Esophagus muscularis mucosa (tissue), 4 donors: ENCODE results near the gene ST6GALNAC3.

ENCODE experiments used
- EP300 ChIP-seq: sonication (generic); formaldehyde crosslinking; IDR thresholded peaks from one replicate; pipeline ENCODE4 v1.6.1; 2017; ENCODE audit warnings: antibody characterized with exemption
- POLR2AphosphoS5 ChIP-seq, 2 donors: sonication (generic); formaldehyde crosslinking; IDR thresholded peaks; one replicate each; pipeline ENCODE4 v1.6.1; 2017; ENCODE audit warnings: antibody characterized with exemption in 2 of 2
- TF ChIP-seq, protein P1 (sequence below), 3 experiments: fragments of 200-600 bp in 2 of 3; fragments of 450-650 bp in 1 of 3; sonication (generic) in 2 of 3; IDR thresholded peaks; one replicate each; pipeline ENCODE4 v1.5.1; 2017 to 2019; ENCODE audit warnings: antibody characterized with exemption in 3 of 3, mild to moderate bottlenecking in 2 of 3, moderate library complexity in 1 of 3

DNA sequence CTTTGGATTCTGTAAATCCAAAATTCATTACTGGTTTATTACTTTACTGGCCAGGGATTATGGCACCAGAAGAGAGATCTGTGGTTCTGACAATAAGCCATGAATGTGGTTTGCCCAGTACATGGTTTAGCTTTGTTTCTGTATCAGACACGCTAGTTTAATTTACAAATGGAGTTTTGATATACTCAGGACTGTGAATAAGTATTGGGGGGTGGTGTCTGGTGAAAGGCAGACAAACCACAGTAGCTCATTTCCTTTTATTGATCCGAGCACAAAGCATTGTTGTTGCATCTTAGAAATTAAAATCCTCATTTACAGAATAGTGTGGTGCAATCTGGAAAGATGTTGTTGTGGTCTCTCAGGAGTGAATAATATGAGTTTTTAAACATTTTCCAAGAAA lies 96.0 kb downstream of the ST6GALNAC3 start:
- TF ChIP-seq POLR2AphosphoS5 (IDR thresholded peaks at IDR 0.05): no peak
- TF ChIP-seq, protein P1, sequence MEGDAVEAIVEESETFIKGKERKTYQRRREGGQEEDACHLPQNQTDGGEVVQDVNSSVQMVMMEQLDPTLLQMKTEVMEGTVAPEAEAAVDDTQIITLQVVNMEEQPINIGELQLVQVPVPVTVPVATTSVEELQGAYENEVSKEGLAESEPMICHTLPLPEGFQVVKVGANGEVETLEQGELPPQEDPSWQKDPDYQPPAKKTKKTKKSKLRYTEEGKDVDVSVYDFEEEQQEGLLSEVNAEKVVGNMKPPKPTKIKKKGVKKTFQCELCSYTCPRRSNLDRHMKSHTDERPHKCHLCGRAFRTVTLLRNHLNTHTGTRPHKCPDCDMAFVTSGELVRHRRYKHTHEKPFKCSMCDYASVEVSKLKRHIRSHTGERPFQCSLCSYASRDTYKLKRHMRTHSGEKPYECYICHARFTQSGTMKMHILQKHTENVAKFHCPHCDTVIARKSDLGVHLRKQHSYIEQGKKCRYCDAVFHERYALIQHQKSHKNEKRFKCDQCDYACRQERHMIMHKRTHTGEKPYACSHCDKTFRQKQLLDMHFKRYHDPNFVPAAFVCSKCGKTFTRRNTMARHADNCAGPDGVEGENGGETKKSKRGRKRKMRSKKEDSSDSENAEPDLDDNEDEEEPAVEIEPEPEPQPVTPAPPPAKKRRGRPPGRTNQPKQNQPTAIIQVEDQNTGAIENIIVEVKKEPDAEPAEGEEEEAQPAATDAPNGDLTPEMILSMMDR (IDR thresholded peaks at IDR 0.05): no peak
- TF ChIP-seq EP300: no peak
